GM12875 (cell line): ENCODE measurements around the gene WDR89.
A peak's percentile ranks its signal among the peaks of the same experiment; 100 is the strongest.

ENCODE experiments used
- H3K4me3 ChIP-seq: one replicate; pipeline ENCODE4 v1.5.1; 2011; ENCODE audit warnings: low read depth, low read length, control low read depth
- TF ChIP-seq, protein P1 (sequence below): IDR thresholded peaks from 2 replicates; pipeline ENCODE4 v1.5.1; 2011; ENCODE audit warnings: low read depth, mild to moderate bottlenecking, control low read depth, inconsistent platforms, low read length, moderate library complexity, borderline replicate concordance; ENCODE audit not compliant: insufficient read depth

WDR89 gene, protein sequence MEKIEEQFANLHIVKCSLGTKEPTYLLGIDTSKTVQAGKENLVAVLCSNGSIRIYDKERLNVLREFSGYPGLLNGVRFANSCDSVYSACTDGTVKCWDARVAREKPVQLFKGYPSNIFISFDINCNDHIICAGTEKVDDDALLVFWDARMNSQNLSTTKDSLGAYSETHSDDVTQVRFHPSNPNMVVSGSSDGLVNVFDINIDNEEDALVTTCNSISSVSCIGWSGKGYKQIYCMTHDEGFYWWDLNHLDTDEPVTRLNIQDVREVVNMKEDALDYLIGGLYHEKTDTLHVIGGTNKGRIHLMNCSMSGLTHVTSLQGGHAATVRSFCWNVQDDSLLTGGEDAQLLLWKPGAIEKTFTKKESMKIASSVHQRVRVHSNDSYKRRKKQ

GRCh38 chr14:63641473-63642228, at the start of gene WDR89:
TSS of gene WDR89 (minus strand) at chr14:63641871. CDS start at chr14:63599942, 41,929 bp downstream.
- peak within 1 kb of the TSS; percentile 60 for H3K4me3 ChIP-seq
- TF ChIP-seq, protein P1, sequence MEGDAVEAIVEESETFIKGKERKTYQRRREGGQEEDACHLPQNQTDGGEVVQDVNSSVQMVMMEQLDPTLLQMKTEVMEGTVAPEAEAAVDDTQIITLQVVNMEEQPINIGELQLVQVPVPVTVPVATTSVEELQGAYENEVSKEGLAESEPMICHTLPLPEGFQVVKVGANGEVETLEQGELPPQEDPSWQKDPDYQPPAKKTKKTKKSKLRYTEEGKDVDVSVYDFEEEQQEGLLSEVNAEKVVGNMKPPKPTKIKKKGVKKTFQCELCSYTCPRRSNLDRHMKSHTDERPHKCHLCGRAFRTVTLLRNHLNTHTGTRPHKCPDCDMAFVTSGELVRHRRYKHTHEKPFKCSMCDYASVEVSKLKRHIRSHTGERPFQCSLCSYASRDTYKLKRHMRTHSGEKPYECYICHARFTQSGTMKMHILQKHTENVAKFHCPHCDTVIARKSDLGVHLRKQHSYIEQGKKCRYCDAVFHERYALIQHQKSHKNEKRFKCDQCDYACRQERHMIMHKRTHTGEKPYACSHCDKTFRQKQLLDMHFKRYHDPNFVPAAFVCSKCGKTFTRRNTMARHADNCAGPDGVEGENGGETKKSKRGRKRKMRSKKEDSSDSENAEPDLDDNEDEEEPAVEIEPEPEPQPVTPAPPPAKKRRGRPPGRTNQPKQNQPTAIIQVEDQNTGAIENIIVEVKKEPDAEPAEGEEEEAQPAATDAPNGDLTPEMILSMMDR: peak; percentile 78

GRCh38 chr14:63689132-63689531, 47.5 kb upstream of the WDR89 start:
- H3K4me3 ChIP-seq: no peak overlapping the region
- TF ChIP-seq, protein P1: no peak

DNA sequence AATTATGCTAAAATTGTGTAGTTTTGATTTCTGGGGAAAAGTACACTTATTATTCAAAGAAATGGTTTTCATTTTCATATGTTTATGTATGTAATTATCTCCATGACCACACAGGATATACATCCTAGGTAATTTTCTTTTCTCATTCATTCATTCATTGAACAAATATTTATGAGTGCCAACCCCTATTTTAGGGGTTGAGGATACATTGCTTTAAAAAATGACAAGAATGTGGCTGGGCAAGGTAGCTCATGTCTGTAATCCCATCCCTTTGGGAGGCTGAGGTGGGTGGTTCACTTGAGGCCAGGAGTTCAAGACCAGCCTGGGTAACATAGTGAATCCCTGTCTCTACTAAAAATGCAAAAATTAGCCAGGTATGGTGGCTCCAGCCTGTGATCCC, 45.3 kb upstream of the WDR89 start:
- TF ChIP-seq, protein P1: no peak
- no peak overlapping the region for H3K4me3 ChIP-seq

GRCh38 chr14:63685401-63685800, 43.7 kb upstream of the WDR89 start:
- H3K4me3 ChIP-seq: no peak overlapping the region
- TF ChIP-seq, protein P1: no peak

GRCh38 chr14:63682727-63683593, 41.3 kb upstream of the WDR89 start:
- no peak overlapping the region for H3K4me3 ChIP-seq
- TF ChIP-seq, protein P1: no peak

DNA sequence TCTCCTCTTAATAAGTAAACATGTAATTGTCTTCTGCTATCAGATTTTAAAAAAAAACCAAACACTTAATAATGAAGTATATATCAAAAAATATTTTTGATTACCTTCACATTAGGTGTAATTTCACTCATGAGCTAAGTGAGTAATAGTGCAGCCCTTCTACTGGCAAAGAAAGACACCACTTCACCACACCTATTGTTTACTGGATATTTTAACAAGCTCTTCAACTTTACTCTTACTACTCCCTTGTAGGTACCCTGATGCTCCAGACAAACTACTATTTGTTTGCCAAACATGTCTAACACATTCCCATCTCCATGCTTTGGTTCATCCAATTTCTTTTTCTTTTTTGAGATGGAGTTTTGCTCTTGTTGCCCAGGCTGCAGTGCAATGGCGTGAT, 36.9 kb upstream of the WDR89 start:
- TF ChIP-seq, protein P1: no peak
- no peak overlapping the region for H3K4me3 ChIP-seq
